Endothelial cell of umbilical vein (primary cell): ENCODE measurements around the gene LGMN. TPM values are rescaled to one million over a fixed set of nuclear protein-coding genes. Genes with fewer than 3 reads are reported as not detected.

Experiments used
- BruUV-seq: library from RNA; stranded (reverse); fragments of 400-500 nt; replicated peaks from 2 replicates; lab custom pipeline; 2021; lab: Mats Ljungman, UMichigan
- CTCF ChIA-PET: fragments of 300-600, 350-600 bp; sonication (Branson Sonifier 250); formaldehyde crosslinking; loops from one replicate; lab custom pipeline; 2021; ENCODE audit warnings: antibody characterized with exemption, inconsistent platforms; lab: Charles Lee
- POLR2A ChIA-PET: fragments of 300-600, 350-600 bp; sonication (Branson Sonifier 250); formaldehyde crosslinking; loops from one replicate; lab custom pipeline; 2021; ENCODE audit warnings: antibody characterized with exemption, inconsistent platforms; lab: Charles Lee
- DNase-seq: peaks from one replicate; pipeline ENCODE4 v3.0.0-alpha.2; 2011; ENCODE audit warnings: low read depth, low spot score
- FAIRE-seq: peaks from 2 replicates; lab custom pipeline; 2011; peaks lifted over from hg19 to GRCh38; lab: Jason Lieb, UNC
- H2AFZ ChIP-seq: 2 replicates; pipeline ENCODE4 v1.6.0; 2012; ENCODE audit warnings: low read depth, low read length, control low read depth, inconsistent platforms
- H3K27ac ChIP-seq: 2 replicates; pipeline ENCODE4 v1.5.1; 2011; ENCODE audit warnings: low read depth, mild to moderate bottlenecking, control low read depth, low read length, moderate library complexity; ENCODE audit not compliant: insufficient read depth
- H3K27me3 ChIP-seq, 2 experiments: 2 replicates each; pipeline versions ENCODE4 v1.6.0 to v1.6.1; 2011; ENCODE audit warnings: low read length in 2 of 2, mixed read lengths in 1 of 2; ENCODE audit not compliant: control insufficient read depth in 2 of 2, insufficient read depth in 2 of 2
- H3K36me3 ChIP-seq, 2 experiments: 2 replicates in 1 of 2; 3 replicates in 1 of 2; pipeline ENCODE4 v1.5.1; 2011; ENCODE audit warnings: low read length in 2 of 2, mild to moderate bottlenecking in 1 of 2, moderate library complexity in 1 of 2; ENCODE audit not compliant: control insufficient read depth in 2 of 2, insufficient read depth in 2 of 2; ENCODE audit errors: extremely low read depth in 1 of 2
- H3K4me1 ChIP-seq: 3 replicates; pipeline ENCODE4 v1.5.1; 2011; ENCODE audit warnings: mild to moderate bottlenecking, low read length; ENCODE audit not compliant: control insufficient read depth, insufficient read depth; ENCODE audit errors: extremely low read depth
- H3K4me2 ChIP-seq: 2 replicates; pipeline ENCODE4 v1.6.1; 2011; ENCODE audit warnings: low read length, control low read depth, mixed read lengths; ENCODE audit not compliant: insufficient read depth
- H3K4me3 ChIP-seq, 3 experiments: fragments of 200-600 bp in 1 of 3; sonication (generic), shearing (Covaris generic) in 1 of 3; replicated peaks in 1 of 3; 2 replicates each; pipeline ENCODE4 v1.5.1; 2011 to 2016; ENCODE audit warnings: control low read depth in 3 of 3, low read length in 3 of 3, mild to moderate bottlenecking in 2 of 3, inconsistent platforms in 1 of 3, low read depth in 1 of 3, moderate library complexity in 1 of 3; ENCODE audit not compliant: insufficient read depth in 1 of 3
- H3K79me2 ChIP-seq: 2 replicates; pipeline ENCODE4 v1.6.0; 2012; ENCODE audit warnings: low read length, inconsistent platforms; ENCODE audit not compliant: control insufficient read depth, insufficient read depth
- H3K9ac ChIP-seq: replicated peaks from 2 replicates; pipeline ENCODE3; 2011; ENCODE audit warnings: low read length, control low read depth; ENCODE audit not compliant: insufficient read depth; ENCODE audit errors: extremely low read depth
- H3K9me1 ChIP-seq: replicated peaks from 3 replicates; pipeline ENCODE4 v1.6.0; 2011; ENCODE audit warnings: mild to moderate bottlenecking, low read length; ENCODE audit not compliant: control insufficient read depth, insufficient read depth; ENCODE audit errors: extremely low read depth
- H3K9me3 ChIP-seq: replicated peaks from 2 replicates; pipeline ENCODE4 v1.5.1; 2012; ENCODE audit warnings: low read length, inconsistent platforms; ENCODE audit not compliant: control insufficient read depth, insufficient read depth
- H4K20me1 ChIP-seq: replicated peaks from 2 replicates; pipeline ENCODE3; 2011; ENCODE audit warnings: mild to moderate bottlenecking, low read length; ENCODE audit not compliant: control insufficient read depth, insufficient read depth; ENCODE audit errors: extremely low read depth
- CTCF ChIP-seq, 2 donors: IDR thresholded peaks; 1 replicate in 1 of 2; 2 replicates in 1 of 2; pipeline ENCODE4 v1.5.1; 2011; ENCODE audit warnings: low read length in 2 of 2, mild to moderate bottlenecking in 2 of 2, moderate library complexity in 2 of 2, control low read depth in 1 of 2, inconsistent platforms in 1 of 2, low read depth in 1 of 2; ENCODE audit not compliant: insufficient read depth in 1 of 2; ENCODE audit errors: extremely low read depth in 1 of 2
- EZH2 ChIP-seq: IDR thresholded peaks from 2 replicates; pipeline ENCODE4 v1.6.1; 2012; ENCODE audit warnings: borderline replicate concordance, low read depth, mild to moderate bottlenecking, moderate library complexity, low read length, inconsistent platforms; ENCODE audit not compliant: severe bottlenecking
- FOS ChIP-seq: IDR thresholded peaks from 2 replicates; pipeline ENCODE4 v1.6.1; 2011; ENCODE audit warnings: mild to moderate bottlenecking, low read length, moderate library complexity, borderline replicate concordance; ENCODE audit not compliant: insufficient read depth
- GATA2 ChIP-seq: IDR thresholded peaks from 2 replicates; pipeline ENCODE4 v1.7.0; 2011; ENCODE audit warnings: low read depth, mild to moderate bottlenecking, moderate library complexity, mixed read lengths, low read length; ENCODE audit not compliant: insufficient read length, insufficient read depth
- JUN ChIP-seq: IDR thresholded peaks from 2 replicates; pipeline ENCODE4 v1.6.1; 2011; ENCODE audit warnings: borderline replicate concordance, low read depth; ENCODE audit not compliant: insufficient read length, insufficient read depth
- MAX ChIP-seq: IDR thresholded peaks from 2 replicates; pipeline ENCODE4 v1.6.1; 2011; ENCODE audit not compliant: insufficient read depth, insufficient read length
- MYC ChIP-seq: IDR thresholded peaks from one replicate; pipeline ENCODE4 v1.6.1; 2011; ENCODE audit warnings: mild to moderate bottlenecking, low read depth, low read length
- POLR2A ChIP-seq: IDR thresholded peaks from 2 replicates; pipeline ENCODE4 v1.6.1; 2012; ENCODE audit warnings: low read depth, mild to moderate bottlenecking, control low read depth, low read length
- POLR2AphosphoS5 ChIP-seq: IDR thresholded peaks from 2 replicates; pipeline ENCODE4 v1.6.1; 2012; ENCODE audit warnings: low read depth, mild to moderate bottlenecking, control low read depth, low read length, moderate library complexity; ENCODE audit not compliant: insufficient read depth
- dilution Hi-C: fragments of 300-500 bp; cut with MboI; formaldehyde crosslinking; loops from one replicate; pipeline ENCODE4 v1.15.0; 2019; ENCODE audit warnings: low sequenced_read_pairs; ENCODE audit not compliant: extremely low pct_ligation_motif_present
- intact Hi-C: fragments of 100-400 bp; cut with micrococcal nuclease; formaldehyde crosslinking; loops from one replicate; pipeline ENCODE4 v1.10.0; 2022
- polyA plus RNA-seq, 4 experiments: library from polyadenylated mRNA; depleted of rRNA in 3 of 4; stranded (reverse) in 3 of 4; unstranded in 1 of 4; fragments of >200 nt; gene quantifications; 2 replicates each; pipeline versions ENCODE4 v1.2.1 to v1.2.3, GENCODE V29; 2011 to 2012; ENCODE audit warnings: missing spikeins in 1 of 4
- total RNA-seq: library from RNA; stranded (reverse); gene quantifications from 2 replicates; pipeline ENCODE4 v1.2.3, GENCODE V29; 2021

The LGMN gene
- total and polyA plus RNA-seq, 2 donors (not counting 3 experiments of a cell fraction or from before 2014, with no cell fraction given): 56.7 to 99.2 TPM

GRCh38 chr14:92735344-92735743, 13.1 kb downstream of the LGMN start:
- no peak overlapping the region for H2AFZ ChIP-seq
- POLR2A ChIA-PET: no interaction called here
- no peak overlapping the region for H3K4me3 ChIP-seq
- no peaks in the 10 kb centered on the region for H3K9me3 ChIP-seq
- H3K79me2 ChIP-seq: no peaks in the 10 kb centered on the region
- H4K20me1 ChIP-seq: no peaks in the 10 kb centered on the region
- no peaks in the 10 kb centered on the region for H3K9me1 ChIP-seq
- intact Hi-C loops (no loop called here), dilution Hi-C loops (no loop called here)
- H3K4me1 ChIP-seq: no peaks in the 10 kb centered on the region
- CTCF ChIA-PET: interaction anchor here (0.5 kb wide), 1 partner anchor 8 kb away, joined by 3 read pairs; no protein-coding TSS in a partner anchor
- no peak overlapping the region for H3K9ac ChIP-seq
- peaks cover 0 to 3% of the 10 kb centered on the region in 2 experiments for H3K36me3 ChIP-seq
- no TSS peak for BruUV-seq
- no peak overlapping the region for H3K4me2 ChIP-seq
- TF ChIP-seq GATA2 (no peak), EZH2 (no peak), POLR2A (no peak), JUN (no peak), FOS (no peak), MYC (no peak), POLR2AphosphoS5 (no peak)
- FAIRE-seq (no peak), DNase-seq (no peak)
- no peaks in the 10 kb centered on the region for H3K27me3 ChIP-seq
- no peak overlapping the region for H3K27ac ChIP-seq

- FAIRE-seq: no peak
- Histone ChIP-seq H3K4me2 (no peak overlapping the region), H3K36me3 (peaks cover 0 to 3% of the 10 kb centered on the region in 2 experiments), H2AFZ (no peak overlapping the region), H4K20me1 (no peaks in the 10 kb centered on the region), H3K79me2 (no peaks in the 10 kb centered on the region), H3K9ac (no peak overlapping the region), H3K4me1 (no peaks in the 10 kb centered on the region), H3K4me3 (no peak overlapping the region), H3K27ac (no peak overlapping the region), H3K9me3 (no peaks in the 10 kb centered on the region), H3K9me1 (no peaks in the 10 kb centered on the region), H3K27me3 (no peaks in the 10 kb centered on the region)
- ChIA-PET POLR2A (no interaction called here), CTCF (interaction anchor here (0.5 to 1.7 kb wide), 3 partner anchors 8 to 48 kb away, joined by 3 to 7 read pairs (median 3); no protein-coding TSS in a partner anchor)
- no TSS peak for BruUV-seq
- intact Hi-C loops (no loop called here), dilution Hi-C loops (no loop called here)
- DNase-seq: no peak
- TF ChIP-seq CTCF (IDR thresholded peaks at IDR 0.05; ENCODE audit: extremely low read depth in 1 of 2, insufficient read depth in 1 of 2, low read depth in 1 of 2, low read length in 2 of 2) (no peak), EZH2 (no peak), FOS (no peak), MYC (no peak), JUN (no peak), POLR2AphosphoS5 (no peak), POLR2A (no peak), MAX (no peak), GATA2 (no peak)
Measured at GRCh38 chr14:92734618-92735017, 13.8 kb downstream of the LGMN start.
